Measurements from ENCODE around the gene RARRES1.
"Not testable (repeated sequence)": the region's sequence is repeated elsewhere in the genome, so short reads cannot be mapped to it uniquely, and the experiment has no call there.

RARRES1 gene

GRCh38 chr3:158696618-158697017, 35.6 kb downstream of the RARRES1 start:
- DNase-seq (ENCODE audit: low read depth, low spot score): peak; percentile 27

GRCh38 chr3:158693866-158694456, 38.3 kb downstream of the RARRES1 start:
- not testable (repeated sequence) for DNase-seq (ENCODE audit: low read depth, low spot score)

- DNase-seq (ENCODE audit: low read depth, low spot score): no peak
Measured at GRCh38 chr3:158685159-158685558, 47.1 kb downstream of the RARRES1 start.

DNA sequence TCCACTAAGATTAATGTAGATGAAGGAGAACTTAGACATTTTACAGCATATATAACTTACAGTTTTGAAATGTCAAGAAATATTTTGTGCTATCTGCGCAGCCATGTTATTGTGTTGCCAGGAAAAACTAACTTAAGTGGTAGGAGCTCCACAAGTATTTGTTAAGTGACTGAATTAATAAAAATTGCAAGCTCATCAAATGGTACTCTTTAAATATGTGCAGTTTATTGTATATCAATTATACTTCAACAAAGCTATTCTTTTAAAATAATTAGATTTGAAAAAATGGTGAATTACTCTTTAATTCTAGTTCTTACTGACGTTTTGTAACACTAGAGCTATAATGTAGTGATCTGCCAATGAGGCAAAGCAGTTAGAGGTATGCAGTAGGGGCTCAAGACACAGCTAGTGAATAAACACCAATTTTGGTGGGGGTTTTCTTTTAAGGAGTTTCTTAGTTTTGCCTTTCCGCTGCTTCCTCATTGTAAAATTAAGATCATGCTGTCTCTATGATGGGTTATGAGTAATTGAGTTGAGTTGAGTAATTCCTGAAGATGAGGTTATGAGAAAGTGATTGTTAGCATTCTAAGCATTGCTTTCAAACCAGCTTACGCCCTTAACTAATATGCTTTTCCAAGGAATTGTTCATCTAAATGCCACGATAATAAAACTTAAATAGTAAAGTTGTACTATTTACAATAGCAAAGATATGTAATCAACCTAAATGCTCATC, 48.9 kb downstream of the RARRES1 start:
- DNase-seq (ENCODE audit: low read depth, low spot score): peak; percentile 21

- DNase-seq (ENCODE audit: low read depth, low spot score): no peak
Measured at GRCh38 chr3:158680861-158681260, 51.4 kb downstream of the RARRES1 start.

GRCh38 chr3:158679547-158680000, 52.7 kb downstream of the RARRES1 start:
- DNase-seq (ENCODE audit: low read depth, low spot score): peak; percentile 16

DNA sequence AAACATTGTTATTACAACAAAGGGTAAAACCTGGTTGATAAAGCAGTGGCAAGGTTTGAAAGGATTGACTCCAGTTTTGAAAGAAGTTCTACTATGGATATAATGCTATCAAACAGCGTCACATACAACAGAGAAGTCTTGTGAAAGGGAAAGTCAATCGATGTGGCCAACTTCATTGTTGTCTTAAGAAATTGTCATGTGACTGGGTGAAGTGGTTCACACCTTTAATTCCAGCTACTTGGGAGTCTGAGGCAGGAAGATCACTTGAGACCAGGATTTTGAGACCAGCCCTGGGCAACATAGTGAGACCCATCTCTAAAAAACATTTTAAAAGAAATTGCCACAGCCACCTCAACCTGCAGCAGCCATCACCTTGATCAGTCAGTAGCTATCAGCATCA, 53.6 kb downstream of the RARRES1 start:
- no peak for DNase-seq (ENCODE audit: low read depth, low spot score)

GRCh38 chr3:158672215-158673176, 59.8 kb downstream of the RARRES1 start, which contains the start of gene LXN:
TSS of gene LXN (minus strand) at chr3:158672648. CDS start at chr3:158672478, 170 bp downstream.
- peak; percentile 92 for DNase-seq (ENCODE audit: low read depth, low spot score)

GRCh38 chr3:158671821-158672214, 60.4 kb downstream of the RARRES1 start:
- peak; percentile 40 for DNase-seq (ENCODE audit: low read depth, low spot score)

DNA sequence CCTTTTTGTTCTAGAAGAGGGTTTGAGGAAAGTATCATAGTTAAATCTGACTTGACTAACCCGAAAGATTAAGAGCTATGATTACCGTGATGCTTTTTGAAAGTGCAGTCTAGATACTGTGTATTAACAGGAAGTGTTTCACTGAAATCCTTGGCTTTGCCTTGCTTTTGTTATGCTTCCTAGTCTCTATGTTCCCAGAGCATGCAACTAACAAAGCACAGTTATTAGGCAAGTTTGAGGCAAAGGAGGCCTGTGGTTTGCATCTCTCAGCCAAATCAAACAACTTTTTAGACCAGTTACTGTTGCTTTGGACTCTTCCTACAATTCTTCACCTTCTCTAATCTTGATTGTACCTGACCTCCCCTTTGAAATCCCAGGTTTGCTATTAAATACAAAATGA, 63.8 kb downstream of the RARRES1 start:
- DNase-seq (ENCODE audit: low read depth, low spot score): peak; percentile 88

DNA sequence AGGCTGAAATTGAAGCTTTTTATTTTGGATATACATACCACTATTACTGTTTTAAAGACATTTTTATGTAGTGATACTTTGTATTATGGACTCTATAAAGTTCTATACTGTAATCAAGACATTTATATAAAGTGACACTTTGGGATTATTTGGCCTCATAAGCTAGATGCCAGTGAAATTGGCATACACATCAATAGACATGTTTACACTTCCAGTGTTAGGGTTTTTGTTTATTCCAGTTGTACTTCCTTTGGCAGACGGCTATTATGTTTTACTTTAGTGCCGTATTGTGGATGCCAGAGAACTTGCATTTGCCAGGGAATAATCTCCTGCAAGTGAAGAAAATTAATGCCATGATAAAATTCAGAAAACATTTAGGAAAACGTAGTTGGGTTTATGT, 65.8 kb downstream of the RARRES1 start:
- no peak for DNase-seq (ENCODE audit: low read depth, low spot score)

- DNase-seq (ENCODE audit: low read depth, low spot score): no peak
Measured at GRCh38 chr3:158663832-158664231, 68.4 kb downstream of the RARRES1 start.

DNA sequence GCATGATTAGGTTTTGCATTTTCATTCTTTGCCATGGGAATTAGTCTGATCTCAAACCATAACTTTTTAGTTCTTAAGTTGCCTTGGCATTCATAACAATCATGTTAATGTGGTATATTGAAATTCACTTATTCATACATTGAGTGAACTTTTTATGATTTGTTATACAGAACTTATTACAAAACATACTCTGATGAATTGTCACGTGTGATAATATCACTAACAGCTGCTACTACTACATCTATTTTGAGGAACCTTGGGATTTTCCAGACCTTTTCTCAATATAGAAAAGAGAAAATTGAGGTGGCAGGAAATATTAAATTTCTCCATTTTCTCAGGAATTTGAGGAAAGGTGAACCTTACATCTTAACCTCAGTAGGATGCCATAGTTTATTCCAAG, 69.0 kb downstream of the RARRES1 start:
- DNase-seq (ENCODE audit: low read depth, low spot score): no peak

DNA sequence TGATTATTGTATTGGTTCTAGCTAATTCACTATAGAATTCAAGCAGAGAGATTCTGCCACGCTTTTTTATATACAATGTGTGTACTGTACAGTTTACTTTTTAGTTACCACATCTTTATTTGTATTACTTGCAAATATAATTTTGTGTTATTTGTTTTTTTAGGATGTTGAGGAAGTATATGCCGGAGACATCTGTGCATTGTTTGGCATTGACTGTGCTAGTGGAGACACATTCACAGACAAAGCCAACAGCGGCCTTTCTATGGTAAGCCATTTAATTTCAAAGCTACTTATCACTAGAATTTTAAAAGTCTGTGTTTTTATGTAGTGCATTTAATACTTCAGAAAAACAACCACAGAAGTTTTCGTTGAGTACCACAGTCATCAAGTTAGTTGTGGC, 71.5 kb downstream of the RARRES1 start:
- no peak for DNase-seq (ENCODE audit: low read depth, low spot score)

DNA sequence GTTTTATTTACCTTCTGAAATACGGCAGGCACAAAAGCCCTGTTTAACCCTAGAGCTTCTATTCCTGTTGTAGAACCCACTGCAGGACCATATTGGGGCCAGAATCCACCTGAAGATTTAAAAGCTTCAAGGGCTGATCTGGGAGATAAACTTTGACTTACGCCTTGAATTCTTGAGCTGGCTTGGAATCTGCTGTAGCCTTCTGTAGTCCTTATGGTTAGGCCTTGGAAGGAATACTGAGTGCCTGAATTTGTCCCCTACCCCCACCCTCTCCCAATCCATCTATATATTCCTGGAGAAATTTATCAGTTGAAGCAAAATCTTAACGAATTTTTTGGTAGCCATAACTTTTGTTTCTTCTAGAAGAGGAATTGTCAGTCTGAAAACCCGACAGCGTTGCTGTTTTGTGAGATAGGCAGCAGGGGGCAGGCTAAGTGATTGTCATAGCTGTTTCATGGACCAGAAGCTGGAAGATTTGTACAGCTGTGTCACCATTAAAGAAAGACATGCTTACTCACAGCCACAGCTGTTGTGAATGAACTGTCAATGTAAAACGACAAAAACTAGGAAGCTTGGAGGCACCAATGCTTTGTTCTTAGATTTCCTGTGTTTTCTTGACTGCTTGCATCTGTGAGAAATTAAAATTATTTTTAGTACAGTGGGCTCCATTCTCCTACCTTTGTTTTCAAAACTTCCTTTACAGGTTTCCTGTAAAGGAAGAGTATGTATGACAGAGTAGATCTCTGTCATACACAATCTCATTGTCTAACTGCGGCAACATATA, 72.6 kb downstream of the RARRES1 start:
- DNase-seq (ENCODE audit: low read depth, low spot score): peak; percentile 77

GRCh38 chr3:158658889-158659288, 73.4 kb downstream of the RARRES1 start:
- no peak for DNase-seq (ENCODE audit: low read depth, low spot score)

GRCh38 chr3:158652463-158652862, 79.8 kb downstream of the RARRES1 start:
- no peak for DNase-seq (ENCODE audit: low read depth, low spot score)

DNA sequence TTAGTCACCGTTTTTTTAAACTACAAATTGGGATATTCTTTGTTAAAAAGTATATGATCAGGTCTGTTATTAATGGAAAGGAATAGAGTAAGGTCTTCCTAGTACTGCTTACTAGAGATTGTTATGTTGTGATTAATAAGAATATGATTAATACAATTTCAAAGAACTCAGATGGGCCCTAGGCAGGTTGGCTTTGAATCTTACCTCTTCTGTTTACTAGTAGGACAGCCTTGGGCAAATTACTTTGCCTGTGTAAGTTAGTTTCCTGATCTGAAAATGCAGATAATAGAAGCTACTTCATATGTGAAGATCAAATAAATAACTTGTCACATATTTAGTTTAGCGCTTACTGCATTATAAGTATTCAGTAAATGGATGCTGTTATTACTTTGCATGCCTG, 81.1 kb downstream of the RARRES1 start:
- DNase-seq (ENCODE audit: low read depth, low spot score): no peak

GRCh38 chr3:158649791-158650190, 82.5 kb downstream of the RARRES1 start:
- no peak for DNase-seq (ENCODE audit: low read depth, low spot score)
